GM12878 (cell line): ENCODE measurements around the gene ZMYND10. TPM values are rescaled to one million over a fixed set of nuclear protein-coding genes. Genes with fewer than 3 reads are reported as not detected.
A peak's percentile ranks its signal among the peaks of the same experiment; 100 is the strongest.

Experiments
- CEBPB ChIP-seq, 2 experiments: fragments of 150-350 bp in 1 of 2; IDR thresholded peaks; 2 replicates each; pipeline ENCODE4 v1.6.1; 2012 to 2014; ENCODE audit warnings: low read depth in 2 of 2, low read length in 2 of 2, borderline replicate concordance in 1 of 2, inconsistent platforms in 1 of 2
- CHD2 ChIP-seq: IDR thresholded peaks from 2 replicates; pipeline ENCODE4 v1.6.1; 2011; ENCODE audit warnings: low read depth, low read length, improper control_type of control experiment, borderline replicate concordance
- HDGF ChIP-seq: fragments of 450-650 bp; IDR thresholded peaks from 2 replicates; pipeline ENCODE4 v1.6.1; 2016; ENCODE audit warnings: antibody characterized with exemption
- JUND ChIP-seq: IDR thresholded peaks from 2 replicates; pipeline ENCODE4 v1.6.1; 2012; ENCODE audit warnings: low read depth, mild to moderate bottlenecking, low read length, improper control_type of control experiment, moderate library complexity
- LARP7 ChIP-seq: fragments of 450-650 bp; IDR thresholded peaks from 2 replicates; pipeline ENCODE4 v1.6.1; 2017; ENCODE audit warnings: mild to moderate bottlenecking
- MEF2A ChIP-seq: IDR thresholded peaks from 2 replicates; pipeline ENCODE4 v1.6.1; 2011; ENCODE audit warnings: low read depth, mild to moderate bottlenecking, low read length, moderate library complexity; ENCODE audit not compliant: insufficient read depth
- NBN ChIP-seq: fragments of 450-650 bp; IDR thresholded peaks from 2 replicates; pipeline ENCODE4 v1.6.1; 2016
- NR2F1 ChIP-seq: fragments of 450-650 bp; conservative IDR thresholded peaks from 2 replicates; pipeline ENCODE4 v1.6.1; 2017; ENCODE audit warnings: mild to moderate bottlenecking
- NRF1 ChIP-seq: conservative IDR thresholded peaks from 2 replicates; pipeline ENCODE4 v1.6.1; 2011; ENCODE audit warnings: mild to moderate bottlenecking, low read depth, low read length, improper control_type of control experiment
- RAD21 ChIP-seq: IDR thresholded peaks from 2 replicates; pipeline ENCODE4 v1.6.1; 2011; ENCODE audit warnings: mild to moderate bottlenecking, low read depth, low read length, moderate library complexity; ENCODE audit not compliant: insufficient read depth
- RFX5 ChIP-seq: IDR thresholded peaks from 2 replicates; pipeline ENCODE4 v1.6.1; 2011; ENCODE audit warnings: low read depth, low read length, improper control_type of control experiment
- SMAD1 ChIP-seq: fragments of 450-650 bp; IDR thresholded peaks from 2 replicates; pipeline ENCODE4 v1.6.1; 2018; ENCODE audit warnings: mild to moderate bottlenecking, low read depth; ENCODE audit not compliant: partially characterized antibody
- SP1 ChIP-seq: IDR thresholded peaks from one replicate; pipeline ENCODE4 v1.6.1; 2011; ENCODE audit warnings: low read depth, low read length
- SREBF1 ChIP-seq: IDR thresholded peaks from 2 replicates; pipeline ENCODE4 v1.6.1; 2012; ENCODE audit warnings: mild to moderate bottlenecking, low read length
- STAT3 ChIP-seq: IDR thresholded peaks from 2 replicates; pipeline ENCODE4 v1.6.1; 2011; ENCODE audit warnings: low read depth, low read length, improper control_type of control experiment
- SUZ12 ChIP-seq: fragments of 200-600 bp; sonication (generic); IDR thresholded peaks from one replicate; pipeline ENCODE4 v1.6.1; 2018; ENCODE audit warnings: antibody characterized with exemption, mild to moderate bottlenecking; ENCODE audit not compliant: unreplicated experiment
- TBL1XR1 ChIP-seq: IDR thresholded peaks from 2 replicates; pipeline ENCODE4 v1.6.1; 2012; ENCODE audit warnings: low read depth, low read length, improper control_type of control experiment
- TCF3 ChIP-seq: IDR thresholded peaks from 2 replicates; pipeline ENCODE4 v1.6.1; 2012; ENCODE audit warnings: low read depth, mild to moderate bottlenecking, low read length, borderline replicate concordance; ENCODE audit not compliant: insufficient read depth
- TCF7 ChIP-seq: IDR thresholded peaks from 2 replicates; pipeline ENCODE4 v1.6.1; 2014; ENCODE audit warnings: antibody characterized with exemption, borderline replicate concordance
- YY1 ChIP-seq: IDR thresholded peaks from 2 replicates; pipeline ENCODE4 v1.6.1; 2011; ENCODE audit warnings: low read depth, mild to moderate bottlenecking, low read length
- ZZZ3 ChIP-seq: IDR thresholded peaks from 2 replicates; pipeline ENCODE4 v1.6.1; 2011; ENCODE audit warnings: low read depth; ENCODE audit not compliant: control insufficient read depth, insufficient read length
- polyA plus RNA-seq, 11 experiments: library from polyadenylated mRNA; depleted of rRNA in 4 of 11; unstranded in 6 of 11; stranded (reverse) in 5 of 11; fragments of >200 nt; fragmentation: Nextera tagmentation in 4 of 11; fragmentation: Illumina TruSeq in 1 of 11; extraction: Ambion mirVana in 4 of 11; extraction: Trizol in 1 of 11; gene quantifications; 1 replicate in 1 of 11; 2 replicates in 10 of 11; pipeline versions ENCODE4 v1.2.1 to v1.2.3, GENCODE V29; 2011 to 2016; ENCODE audit warnings: inconsistent platforms in 2 of 11, missing spikeins in 2 of 11, low read depth in 1 of 11
- total RNA-seq, 4 experiments: library from RNA; depleted of rRNA in 3 of 4; stranded (reverse); fragments of >200 nt in 3 of 4; fragmentation: Illumina TruSeq in 1 of 4; extraction: Trizol in 1 of 4; gene quantifications; 2 replicates each; pipeline versions ENCODE4 v1.2.1 to v1.2.3, GENCODE V29; 2013 to 2021
- TF ChIP-seq, protein P1 (sequence below): fragments of 450-650 bp; IDR thresholded peaks from 2 replicates; pipeline ENCODE4 v1.6.1; 2018; ENCODE audit warnings: borderline replicate concordance, mild to moderate bottlenecking; ENCODE audit not compliant: partially characterized antibody
- TF ChIP-seq, protein P2 (sequence below): fragments of 450-650 bp; IDR thresholded peaks from 2 replicates; pipeline ENCODE4 v1.6.1; 2014; ENCODE audit warnings: mild to moderate bottlenecking
- TF ChIP-seq, protein P3 (sequence below): fragments of 150-350 bp; IDR thresholded peaks from 2 replicates; pipeline ENCODE4 v1.6.1; 2014; ENCODE audit warnings: mild to moderate bottlenecking, low read depth, low read length
- TF ChIP-seq, protein P4 (sequence below): fragments of 450-650 bp; IDR thresholded peaks from 2 replicates; pipeline ENCODE4 v1.6.1; 2016; ENCODE audit warnings: mild to moderate bottlenecking

The ZMYND10 gene
- total and polyA plus RNA-seq, 10 of the 15 experiments (the other 5 are each of a cell fraction or from before 2014, with no cell fraction given): 0.11 to 1.0 (median 0.37) TPM

DNA sequence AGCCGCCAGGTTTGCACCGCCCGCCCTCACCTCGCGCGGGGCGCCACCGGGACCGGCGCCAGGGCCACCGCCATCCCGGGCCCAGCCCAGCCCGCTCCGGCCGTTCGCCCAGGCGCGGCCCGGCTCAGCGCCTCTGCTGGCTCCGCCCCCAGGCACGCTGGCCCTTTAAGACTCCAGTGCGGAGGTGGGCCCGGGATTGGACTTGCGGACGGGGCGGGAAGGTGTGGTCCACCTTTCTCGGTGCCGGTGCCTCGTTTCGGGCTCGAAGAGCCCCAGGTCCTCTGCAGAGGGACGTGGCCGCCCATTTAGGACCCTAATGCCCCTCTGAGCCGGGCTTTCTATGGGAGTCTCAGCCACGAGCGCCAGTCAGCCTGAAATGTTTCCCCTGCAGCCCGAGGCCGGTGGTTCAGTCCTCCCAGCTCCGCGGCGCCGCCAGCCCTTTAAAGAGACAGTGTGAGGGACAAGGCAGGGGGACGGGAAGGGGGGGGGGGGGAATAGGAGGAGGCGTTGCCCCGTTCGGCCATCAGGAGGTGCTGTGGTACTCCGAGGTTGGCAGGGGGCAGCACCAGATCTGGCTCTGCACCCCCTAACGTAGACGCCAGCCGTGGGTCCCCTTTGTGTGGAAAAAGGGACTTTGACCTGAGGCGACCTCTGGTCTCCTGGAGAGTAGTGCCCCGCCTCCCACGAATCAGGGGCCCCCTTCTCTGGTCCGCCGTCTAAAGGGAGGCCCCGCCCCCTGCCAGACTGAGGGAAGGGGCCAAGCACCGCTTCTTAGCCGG is 24.0 kb downstream of the ZMYND10 start (continued):
- TF ChIP-seq, protein P1, sequence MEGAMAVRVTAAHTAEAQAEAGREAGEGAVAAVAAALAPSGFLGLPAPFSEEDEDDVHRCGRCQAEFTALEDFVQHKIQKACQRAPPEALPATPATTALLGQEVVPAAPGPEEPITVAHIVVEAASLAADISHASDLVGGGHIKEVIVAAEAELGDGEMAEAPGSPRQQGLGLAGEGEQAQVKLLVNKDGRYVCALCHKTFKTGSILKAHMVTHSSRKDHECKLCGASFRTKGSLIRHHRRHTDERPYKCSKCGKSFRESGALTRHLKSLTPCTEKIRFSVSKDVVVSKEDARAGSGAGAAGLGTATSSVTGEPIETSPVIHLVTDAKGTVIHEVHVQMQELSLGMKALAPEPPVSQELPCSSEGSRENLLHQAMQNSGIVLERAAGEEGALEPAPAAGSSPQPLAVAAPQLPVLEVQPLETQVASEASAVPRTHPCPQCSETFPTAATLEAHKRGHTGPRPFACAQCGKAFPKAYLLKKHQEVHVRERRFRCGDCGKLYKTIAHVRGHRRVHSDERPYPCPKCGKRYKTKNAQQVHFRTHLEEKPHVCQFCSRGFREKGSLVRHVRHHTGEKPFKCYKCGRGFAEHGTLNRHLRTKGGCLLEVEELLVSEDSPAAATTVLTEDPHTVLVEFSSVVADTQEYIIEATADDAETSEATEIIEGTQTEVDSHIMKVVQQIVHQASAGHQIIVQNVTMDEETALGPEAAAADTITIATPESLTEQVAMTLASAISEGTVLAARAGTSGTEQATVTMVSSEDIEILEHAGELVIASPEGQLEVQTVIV: peak; percentile 98
- TF ChIP-seq, protein P2, sequence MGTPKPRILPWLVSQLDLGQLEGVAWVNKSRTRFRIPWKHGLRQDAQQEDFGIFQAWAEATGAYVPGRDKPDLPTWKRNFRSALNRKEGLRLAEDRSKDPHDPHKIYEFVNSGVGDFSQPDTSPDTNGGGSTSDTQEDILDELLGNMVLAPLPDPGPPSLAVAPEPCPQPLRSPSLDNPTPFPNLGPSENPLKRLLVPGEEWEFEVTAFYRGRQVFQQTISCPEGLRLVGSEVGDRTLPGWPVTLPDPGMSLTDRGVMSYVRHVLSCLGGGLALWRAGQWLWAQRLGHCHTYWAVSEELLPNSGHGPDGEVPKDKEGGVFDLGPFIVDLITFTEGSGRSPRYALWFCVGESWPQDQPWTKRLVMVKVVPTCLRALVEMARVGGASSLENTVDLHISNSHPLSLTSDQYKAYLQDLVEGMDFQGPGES: peak; percentile 42; the same call in 1 of the 2 replicates
- no peak for TF ChIP-seq SUZ12
- TF ChIP-seq TCF7: no peak
- no peak for TF ChIP-seq SMAD1
- peak; percentile 46 for TF ChIP-seq CHD2
- TF ChIP-seq HDGF: no peak
- no peak for TF ChIP-seq NRF1
- peak; percentile 97 for TF ChIP-seq SREBF1
- peak; percentile 38; the same call in 1 of the 2 replicates for TF ChIP-seq YY1
- TF ChIP-seq RAD21: no peak
- TF ChIP-seq MEF2A: no peak
- TF ChIP-seq SP1: peak; percentile 91
- TF ChIP-seq, protein P3, sequence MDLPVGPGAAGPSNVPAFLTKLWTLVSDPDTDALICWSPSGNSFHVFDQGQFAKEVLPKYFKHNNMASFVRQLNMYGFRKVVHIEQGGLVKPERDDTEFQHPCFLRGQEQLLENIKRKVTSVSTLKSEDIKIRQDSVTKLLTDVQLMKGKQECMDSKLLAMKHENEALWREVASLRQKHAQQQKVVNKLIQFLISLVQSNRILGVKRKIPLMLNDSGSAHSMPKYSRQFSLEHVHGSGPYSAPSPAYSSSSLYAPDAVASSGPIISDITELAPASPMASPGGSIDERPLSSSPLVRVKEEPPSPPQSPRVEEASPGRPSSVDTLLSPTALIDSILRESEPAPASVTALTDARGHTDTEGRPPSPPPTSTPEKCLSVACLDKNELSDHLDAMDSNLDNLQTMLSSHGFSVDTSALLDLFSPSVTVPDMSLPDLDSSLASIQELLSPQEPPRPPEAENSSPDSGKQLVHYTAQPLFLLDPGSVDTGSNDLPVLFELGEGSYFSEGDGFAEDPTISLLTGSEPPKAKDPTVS: no peak
- TF ChIP-seq CEBPB (IDR thresholded peaks at IDR 0.05; ENCODE audit: borderline replicate concordance in 1 of 2, low read depth in 2 of 2, low read length in 2 of 2): no peak
- TF ChIP-seq NBN: peak; percentile 95
- TF ChIP-seq, protein P4, sequence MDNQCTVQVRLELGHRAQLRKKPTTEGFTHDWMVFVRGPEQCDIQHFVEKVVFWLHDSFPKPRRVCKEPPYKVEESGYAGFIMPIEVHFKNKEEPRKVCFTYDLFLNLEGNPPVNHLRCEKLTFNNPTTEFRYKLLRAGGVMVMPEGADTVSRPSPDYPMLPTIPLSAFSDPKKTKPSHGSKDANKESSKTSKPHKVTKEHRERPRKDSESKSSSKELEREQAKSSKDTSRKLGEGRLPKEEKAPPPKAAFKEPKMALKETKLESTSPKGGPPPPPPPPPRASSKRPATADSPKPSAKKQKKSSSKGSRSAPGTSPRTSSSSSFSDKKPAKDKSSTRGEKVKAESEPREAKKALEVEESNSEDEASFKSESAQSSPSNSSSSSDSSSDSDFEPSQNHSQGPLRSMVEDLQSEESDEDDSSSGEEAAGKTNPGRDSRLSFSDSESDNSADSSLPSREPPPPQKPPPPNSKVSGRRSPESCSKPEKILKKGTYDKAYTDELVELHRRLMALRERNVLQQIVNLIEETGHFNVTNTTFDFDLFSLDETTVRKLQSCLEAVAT: peak; percentile 88
- TF ChIP-seq TCF3: no peak
- TF ChIP-seq NR2F1: peak; percentile 48
- no peak for TF ChIP-seq STAT3
- TF ChIP-seq RFX5: no peak
- no peak for TF ChIP-seq TBL1XR1
- no peak for TF ChIP-seq ZZZ3
- TF ChIP-seq JUND: peak; percentile 99
- peak; percentile 94 for TF ChIP-seq LARP7
